DND-41 (cell line): ENCODE results near the gene EPC2.

Experiments used
- ATAC-seq: fragments of 200-7000 bp; cut with Tn5 transposase; 3 replicates; pipeline ENCODE4 v1.9.1; 2021; ENCODE audit warnings: low read depth; ENCODE audit not compliant: insufficient read depth
- DNase-seq: peaks from one replicate; pipeline ENCODE4 v3.0.0-alpha.2; 2020
- H2AFZ ChIP-seq: 2 replicates; pipeline ENCODE4 v1.6.0; 2012; ENCODE audit warnings: low read depth, low read length
- H3K27ac ChIP-seq: 2 replicates; pipeline ENCODE4 v1.5.1; 2012; ENCODE audit warnings: low read length, inconsistent platforms
- H3K27me3 ChIP-seq: fragments of 200-600 bp; sonication (generic); 2 replicates; pipeline ENCODE4 v1.6.0; 2012; ENCODE audit warnings: low read length, mild to moderate bottlenecking, inconsistent platforms; ENCODE audit not compliant: insufficient read depth, poor library complexity
- H3K36me3 ChIP-seq: 2 replicates; pipeline ENCODE4 v1.5.1; 2012; ENCODE audit warnings: low read length, inconsistent platforms; ENCODE audit not compliant: insufficient read depth
- H3K4me1 ChIP-seq: 2 replicates; pipeline ENCODE4 v1.5.1; 2012; ENCODE audit warnings: mild to moderate bottlenecking, low read length; ENCODE audit not compliant: insufficient read depth
- H3K4me2 ChIP-seq: 2 replicates; pipeline ENCODE4 v1.6.0; 2012; ENCODE audit warnings: mild to moderate bottlenecking, moderate library complexity, low read length, inconsistent platforms; ENCODE audit not compliant: insufficient read depth
- H3K4me3 ChIP-seq, 2 experiments: fragments of 200-600 bp in 1 of 2; shearing (Covaris generic) in 1 of 2; 2 replicates each; pipeline ENCODE4 v1.5.1; 2012 to 2016; ENCODE audit warnings: inconsistent platforms in 2 of 2, low read length in 2 of 2, mild to moderate bottlenecking in 2 of 2, low read depth in 1 of 2, moderate library complexity in 1 of 2
- H3K79me2 ChIP-seq: 2 replicates; pipeline ENCODE4 v1.6.0; 2012; ENCODE audit warnings: low read length, inconsistent platforms; ENCODE audit not compliant: insufficient read depth
- H3K9ac ChIP-seq: 2 replicates; pipeline ENCODE4 v1.6.0; 2012; ENCODE audit warnings: low read depth, mild to moderate bottlenecking, inconsistent platforms, low read length, moderate library complexity
- H3K9me3 ChIP-seq: 2 replicates; pipeline ENCODE4 v1.5.1; 2012; ENCODE audit warnings: low read length, moderate library complexity, mild to moderate bottlenecking, inconsistent platforms; ENCODE audit not compliant: insufficient read depth, severe bottlenecking
- H4K20me1 ChIP-seq: 2 replicates; pipeline ENCODE4 v1.6.0; 2012; ENCODE audit warnings: low read length; ENCODE audit not compliant: insufficient read depth
- EZH2 ChIP-seq: IDR thresholded peaks from 3 replicates; pipeline ENCODE4 v1.6.1; 2012; ENCODE audit warnings: borderline replicate concordance, low read depth, mild to moderate bottlenecking, moderate library complexity, low read length, inconsistent platforms; ENCODE audit not compliant: severe bottlenecking
- TF ChIP-seq, protein P1 (sequence below): IDR thresholded peaks from 2 replicates; pipeline ENCODE4 v1.5.1; 2012; ENCODE audit warnings: borderline replicate concordance, low read length, moderate library complexity, mild to moderate bottlenecking; ENCODE audit not compliant: poor library complexity, severe bottlenecking; ENCODE audit errors: extremely low read depth

EPC2 gene

GRCh38 chr2:148817210-148817708, 172.7 kb downstream of the EPC2 start:
- Histone ChIP-seq H4K20me1 (no peaks in the 10 kb centered on the region), H2AFZ (no peak overlapping the region), H3K4me1 (no peaks in the 10 kb centered on the region), H3K9me3 (no peaks in the 10 kb centered on the region), H3K36me3 (no peaks in the 10 kb centered on the region), H3K79me2 (no peaks in the 10 kb centered on the region), H3K27ac (no peak overlapping the region), H3K4me2 (no peak overlapping the region), H3K27me3 (no peaks in the 10 kb centered on the region), H3K4me3 (no peak overlapping the region), H3K9ac (no peak overlapping the region)
- ATAC-seq (no peak), DNase-seq (no peak)
- no peak for TF ChIP-seq EZH2
- TF ChIP-seq, protein P1, sequence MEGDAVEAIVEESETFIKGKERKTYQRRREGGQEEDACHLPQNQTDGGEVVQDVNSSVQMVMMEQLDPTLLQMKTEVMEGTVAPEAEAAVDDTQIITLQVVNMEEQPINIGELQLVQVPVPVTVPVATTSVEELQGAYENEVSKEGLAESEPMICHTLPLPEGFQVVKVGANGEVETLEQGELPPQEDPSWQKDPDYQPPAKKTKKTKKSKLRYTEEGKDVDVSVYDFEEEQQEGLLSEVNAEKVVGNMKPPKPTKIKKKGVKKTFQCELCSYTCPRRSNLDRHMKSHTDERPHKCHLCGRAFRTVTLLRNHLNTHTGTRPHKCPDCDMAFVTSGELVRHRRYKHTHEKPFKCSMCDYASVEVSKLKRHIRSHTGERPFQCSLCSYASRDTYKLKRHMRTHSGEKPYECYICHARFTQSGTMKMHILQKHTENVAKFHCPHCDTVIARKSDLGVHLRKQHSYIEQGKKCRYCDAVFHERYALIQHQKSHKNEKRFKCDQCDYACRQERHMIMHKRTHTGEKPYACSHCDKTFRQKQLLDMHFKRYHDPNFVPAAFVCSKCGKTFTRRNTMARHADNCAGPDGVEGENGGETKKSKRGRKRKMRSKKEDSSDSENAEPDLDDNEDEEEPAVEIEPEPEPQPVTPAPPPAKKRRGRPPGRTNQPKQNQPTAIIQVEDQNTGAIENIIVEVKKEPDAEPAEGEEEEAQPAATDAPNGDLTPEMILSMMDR: no peak

- DNase-seq (no peak), ATAC-seq (no peak)
- Histone ChIP-seq H3K4me2 (no peak overlapping the region), H4K20me1 (no peaks in the 10 kb centered on the region), H3K4me3 (no peak overlapping the region), H3K79me2 (no peaks in the 10 kb centered on the region), H3K36me3 (no peaks in the 10 kb centered on the region), H3K9me3 (no peaks in the 10 kb centered on the region), H3K27ac (no peak overlapping the region), H2AFZ (no peak overlapping the region), H3K4me1 (no peaks in the 10 kb centered on the region), H3K27me3 (no peaks in the 10 kb centered on the region), H3K9ac (no peak overlapping the region)
- TF ChIP-seq, protein P1: no peak
- TF ChIP-seq EZH2: no peak
Observed at GRCh38 chr2:148819019-148819585, 174.6 kb downstream of the EPC2 start.

GRCh38 chr2:148824190-148824589, 179.6 kb downstream of the EPC2 start:
- no peak for TF ChIP-seq EZH2
- TF ChIP-seq, protein P1: no peak
- ATAC-seq: no peak
- no peak overlapping the region for H2AFZ ChIP-seq

More at GRCh38 chr2:148824190-148824589, 179.6 kb downstream of the EPC2 start:
- DNase-seq: no peak
- Histone ChIP-seq H3K4me1 (no peaks in the 10 kb centered on the region), H3K4me2 (no peak overlapping the region), H4K20me1 (no peaks in the 10 kb centered on the region), H3K36me3 (no peaks in the 10 kb centered on the region), H3K27ac (no peak overlapping the region), H3K9ac (no peak overlapping the region), H3K4me3 (no peak overlapping the region), H3K9me3 (peaks cover 4% of the 10 kb centered on the region), H3K27me3 (no peaks in the 10 kb centered on the region), H3K79me2 (no peaks in the 10 kb centered on the region)
